ENCODE results near the gene PSD2.

GRCh38 chr5:139774980-139775661 is 20.5 kb upstream of the PSD2 start:
- TF ChIP-seq CTCF (IDR thresholded peaks at IDR 0.05): peak; percentile 61 to 94 (median 76)
- no peak for TF ChIP-seq POLR2AphosphoS5 (IDR thresholded peaks at IDR 0.05)
- TF ChIP-seq POLR2A (IDR thresholded peaks at IDR 0.05): no peak

Measured in sigmoid colon (tissue), 4 donors.